RWPE2 (cell line): ENCODE data around the gene BLTP2.

Source experiments
- ATAC-seq: fragments of 200-7000 bp; cut with Tn5 transposase; 3 replicates; pipeline ENCODE4 v1.9.1; 2021; ENCODE audit warnings: low read depth
- DNase-seq: peaks from one replicate; pipeline ENCODE4 v3.0.0-alpha.2; 2020; ENCODE audit warnings: low spot score
- H3K27ac ChIP-seq: fragments of 450-650 bp; 2 replicates; pipeline ENCODE4 v1.5.1; 2017; ENCODE audit warnings: mild to moderate bottlenecking; ENCODE audit not compliant: poor library complexity, severe bottlenecking
- H3K27me3 ChIP-seq: fragments of 250-450 bp; sonication (Bioruptor Pico); 2 replicates; pipeline ENCODE4 v1.5.1; 2021; ENCODE audit warnings: mild to moderate bottlenecking, moderate library complexity; ENCODE audit not compliant: insufficient read depth, poor library complexity, severe bottlenecking
- H3K36me3 ChIP-seq: fragments of 250-450 bp; sonication (Bioruptor Pico); 2 replicates; pipeline ENCODE4 v1.5.1; 2020; ENCODE audit warnings: low read depth, mild to moderate bottlenecking, moderate library complexity
- H3K4me1 ChIP-seq: fragments of 250-450 bp; sonication (Bioruptor Pico); 2 replicates; pipeline ENCODE4 v1.5.1; 2021; ENCODE audit warnings: mild to moderate bottlenecking, moderate library complexity; ENCODE audit not compliant: insufficient read depth, poor library complexity, severe bottlenecking
- H3K4me3 ChIP-seq: fragments of 250-450 bp; sonication (Bioruptor Pico); 2 replicates; pipeline ENCODE4 v1.5.1; 2021; ENCODE audit warnings: mild to moderate bottlenecking, moderate library complexity; ENCODE audit not compliant: severe bottlenecking
- H3K9me3 ChIP-seq: fragments of 250-450 bp; sonication (Bioruptor Pico); 2 replicates; pipeline ENCODE4 v1.5.1; 2021; ENCODE audit warnings: mild to moderate bottlenecking, moderate library complexity; ENCODE audit not compliant: severe bottlenecking
- CTCF ChIP-seq: fragments of 450-650 bp; IDR thresholded peaks from one replicate; pipeline ENCODE4 v1.5.1; 2017; ENCODE audit warnings: mild to moderate bottlenecking, moderate library complexity; ENCODE audit not compliant: poor library complexity, severe bottlenecking

The BLTP2 gene

GRCh38 chr17:28641579-28641978, 3.4 kb downstream of the BLTP2 start:
- Histone ChIP-seq H3K27me3 (no peaks in the 10 kb centered on the region), H3K4me3 (no peak overlapping the region), H3K9me3 (no peaks in the 10 kb centered on the region), H3K36me3 (peaks cover 75% of the 10 kb centered on the region), H3K4me1 (peaks cover 8% of the 10 kb centered on the region), H3K27ac (no peak overlapping the region)
- ATAC-seq (no peak), DNase-seq (no peak)
- no peak for TF ChIP-seq CTCF

- no peaks in the 10 kb centered on the region for H3K4me1 ChIP-seq
- DNase-seq (no peak), ATAC-seq (0 out of 3 replicates have a peak, but pooled peaks have one; percentile 14)
- H3K36me3 ChIP-seq, result peaks cover 100% of the 10 kb centered on the region
- H3K27me3 ChIP-seq, result no peaks in the 10 kb centered on the region
- no peak for TF ChIP-seq CTCF
- no peaks in the 10 kb centered on the region for H3K9me3 ChIP-seq
- H3K27ac ChIP-seq, result no peak overlapping the region
- H3K4me3 ChIP-seq, result no peak overlapping the region
Observed at GRCh38 chr17:28635506-28635905, 9.5 kb downstream of the BLTP2 start.

GRCh38 chr17:28634206-28634865, 10.6 kb downstream of the BLTP2 start:
- H3K36me3 ChIP-seq, result peaks cover 95% of the 10 kb centered on the region
- H3K4me1 ChIP-seq, result no peaks in the 10 kb centered on the region
- DNase-seq (no peak), ATAC-seq (no peak)
- H3K27ac ChIP-seq, result no peak overlapping the region
- no peak overlapping the region for H3K4me3 ChIP-seq
- no peak for TF ChIP-seq CTCF
- no peaks in the 10 kb centered on the region for H3K9me3 ChIP-seq
- no peaks in the 10 kb centered on the region for H3K27me3 ChIP-seq

- H3K36me3 ChIP-seq, result peaks cover 84% of the 10 kb centered on the region
- H3K9me3 ChIP-seq, result no peaks in the 10 kb centered on the region
- H3K4me3 ChIP-seq, result no peak overlapping the region
- no peak for TF ChIP-seq CTCF
- H3K27ac ChIP-seq, result no peak overlapping the region
- DNase-seq (no peak), ATAC-seq (no peak)
- no peaks in the 10 kb centered on the region for H3K4me1 ChIP-seq
- no peaks in the 10 kb centered on the region for H3K27me3 ChIP-seq
Observed at GRCh38 chr17:28626818-28627217, 18.1 kb downstream of the BLTP2 start.

GRCh38 chr17:28624148-28624547, 20.8 kb downstream of the BLTP2 start:
- H3K27ac ChIP-seq, result no peak overlapping the region
- ATAC-seq (no peak), DNase-seq (no peak)
- no peaks in the 10 kb centered on the region for H3K27me3 ChIP-seq
- H3K4me1 ChIP-seq, result no peaks in the 10 kb centered on the region
- peaks cover 88% of the 10 kb centered on the region for H3K36me3 ChIP-seq
- no peaks in the 10 kb centered on the region for H3K9me3 ChIP-seq
- H3K4me3 ChIP-seq, result no peak overlapping the region
- no peak for TF ChIP-seq CTCF
